MG63 (cell line): Measurements from ENCODE around the gene SLC6A2. TPM values are rescaled to one million over a fixed set of nuclear protein-coding genes. Genes with fewer than 3 reads are reported as not detected.
A peak's percentile ranks its signal among the peaks of the same experiment; 100 is the strongest.

ENCODE experiments used
- DNase-seq: peaks from one replicate; pipeline ENCODE4 v3.0.0-alpha.2; 2020
- H3K27me3 ChIP-seq: fragments of 250-450 bp; sonication (Bioruptor Pico); 2 replicates; pipeline ENCODE4 v1.5.1; 2020; ENCODE audit warnings: mild to moderate bottlenecking, moderate library complexity
- H3K36me3 ChIP-seq: fragments of 250-450 bp; sonication (Bioruptor Pico); 2 replicates; pipeline ENCODE4 v1.5.1; 2020; ENCODE audit warnings: mild to moderate bottlenecking, moderate library complexity
- H3K4me3 ChIP-seq: fragments of 250-450 bp; sonication (Bioruptor Pico); 2 replicates; pipeline ENCODE4 v1.5.1; 2020; ENCODE audit warnings: mild to moderate bottlenecking, moderate library complexity
- H3K9me3 ChIP-seq: fragments of 250-450 bp; sonication (Bioruptor Pico); 2 replicates; pipeline ENCODE4 v1.5.1; 2020; ENCODE audit warnings: mild to moderate bottlenecking, moderate library complexity
- total RNA-seq: library from RNA; depleted of rRNA; stranded (reverse); fragments of >200 nt; shearing (Covaris generic); gene quantifications from 2 replicates; pipeline ENCODE4 v1.2.3, GENCODE V29; 2014; ENCODE audit warnings: low replicate concordance

SLC6A2 gene
- total RNA-seq, 1 experiment from 2014 or later: not detected

DNA sequence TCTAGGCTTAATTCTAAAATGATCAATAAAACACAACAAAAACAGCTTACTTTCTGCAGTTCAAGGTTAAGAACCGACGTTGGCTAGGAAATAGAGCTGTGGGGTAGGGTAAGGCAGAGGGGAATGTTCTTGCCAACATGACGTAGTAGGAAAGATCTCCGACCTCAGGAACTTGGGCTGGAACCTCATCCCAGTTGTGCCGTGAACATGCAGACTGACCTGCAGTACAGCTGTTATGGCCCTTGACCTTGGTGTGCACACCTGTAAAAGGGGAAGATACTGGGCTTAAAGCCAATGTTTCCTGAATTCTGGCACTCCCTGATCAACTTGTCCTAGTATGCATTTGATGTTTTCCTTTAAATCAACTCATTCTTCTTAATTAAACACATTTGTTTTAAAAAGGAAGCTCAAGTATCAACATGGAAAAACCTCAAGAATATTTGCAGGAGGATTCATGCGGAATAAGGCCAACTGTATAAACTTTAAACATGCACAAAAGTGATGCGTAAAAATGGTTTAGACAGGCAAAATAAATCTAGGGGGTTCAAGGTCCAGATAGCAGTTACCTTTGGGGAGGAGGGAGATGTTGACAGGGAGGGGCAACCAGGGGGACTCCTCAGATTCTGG is 14.2 kb upstream of the SLC6A2 start:
- DNase-seq: peak; percentile 46
- peaks cover 2% of the 10 kb centered on the region; the same call in 1 of the 2 replicates for H3K27me3 ChIP-seq
- no peaks in the 10 kb centered on the region for H3K9me3 ChIP-seq
- no peaks in the 10 kb centered on the region for H3K36me3 ChIP-seq
- no peak overlapping the region for H3K4me3 ChIP-seq

- Histone ChIP-seq H3K9me3 (no peaks in the 10 kb centered on the region), H3K36me3 (no peaks in the 10 kb centered on the region), H3K27me3 (peaks cover 8% of the 10 kb centered on the region; the same call in 1 of the 2 replicates), H3K4me3 (no peak overlapping the region)
- no peak for DNase-seq
Measured at GRCh38 chr16:55642611-55643010, 13.2 kb upstream of the SLC6A2 start.

DNA sequence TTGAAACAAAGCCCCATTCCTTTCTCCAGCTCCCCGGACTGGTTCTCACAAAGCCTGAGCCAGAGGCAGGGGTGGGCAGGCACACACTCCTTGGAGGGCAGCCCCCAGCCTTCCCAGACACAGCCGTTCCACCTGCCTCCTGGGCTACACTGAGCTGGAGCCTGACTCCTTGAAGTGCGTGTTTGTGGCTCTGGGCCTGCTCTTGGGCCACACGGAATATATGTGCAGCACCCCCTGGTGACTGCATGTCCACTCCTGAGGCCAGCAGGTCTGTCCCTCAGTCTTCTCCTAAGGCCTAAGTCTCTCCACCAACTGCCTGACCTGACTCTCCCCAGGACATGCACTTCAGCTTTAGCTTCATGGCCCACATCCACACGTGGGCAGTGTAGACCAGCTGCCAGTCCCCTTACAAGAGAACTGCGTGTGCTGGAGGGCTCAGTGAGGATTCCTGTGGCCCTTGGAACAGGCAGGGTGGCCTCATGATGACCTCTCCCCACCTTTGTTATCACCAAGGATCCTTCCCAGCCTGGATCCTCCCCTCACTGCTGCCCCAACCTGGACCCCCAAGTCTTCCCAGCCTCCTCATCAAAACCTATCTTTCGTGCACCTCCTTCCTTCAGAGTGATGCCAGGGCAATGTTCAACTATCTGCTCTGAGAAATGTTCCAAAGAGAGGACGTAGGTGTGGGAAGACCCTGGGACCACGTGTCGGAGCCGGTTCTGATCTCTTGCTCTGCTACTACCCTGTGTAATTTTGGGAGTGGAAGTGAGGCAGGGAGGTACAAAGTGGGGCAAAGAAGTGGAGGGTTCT is 12.4 kb upstream of the SLC6A2 start:
- Histone ChIP-seq H3K36me3 (no peaks in the 10 kb centered on the region), H3K9me3 (no peaks in the 10 kb centered on the region; the same call in 1 of the 2 replicates), H3K27me3 (peaks cover 12% of the 10 kb centered on the region), H3K4me3 (no peak overlapping the region)
- DNase-seq: no peak

DNA sequence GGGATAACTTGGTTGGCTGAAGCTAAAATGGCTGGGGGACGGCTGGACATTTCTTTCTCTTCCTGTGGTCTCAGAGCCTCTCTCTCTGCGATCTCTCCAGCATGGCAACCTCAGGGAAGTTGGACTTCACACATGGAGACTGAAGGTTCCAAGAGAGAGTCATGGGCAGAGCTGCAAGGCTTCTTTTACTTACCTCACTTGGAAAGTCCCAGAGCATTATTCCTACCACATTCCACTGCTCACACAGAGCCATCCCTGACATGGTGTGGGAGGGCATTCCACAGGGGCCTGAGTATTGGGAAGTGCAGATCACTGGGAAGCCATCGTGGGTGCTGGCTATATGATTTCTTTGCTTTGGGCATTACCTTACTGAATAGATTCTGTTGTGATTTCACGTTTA is 9.8 kb upstream of the SLC6A2 start:
- Histone ChIP-seq H3K4me3 (no peak overlapping the region), H3K27me3 (peaks cover 35% of the 10 kb centered on the region), H3K36me3 (no peaks in the 10 kb centered on the region), H3K9me3 (no peaks in the 10 kb centered on the region; the same call in 1 of the 2 replicates)
- no peak for DNase-seq

GRCh38 chr16:55647343-55647742 is 8.4 kb upstream of the SLC6A2 start:
- Histone ChIP-seq H3K27me3 (peaks cover 45% of the 10 kb centered on the region), H3K36me3 (no peaks in the 10 kb centered on the region), H3K9me3 (no peaks in the 10 kb centered on the region; the same call in 1 of the 2 replicates), H3K4me3 (no peak overlapping the region)
- no peak for DNase-seq

DNA sequence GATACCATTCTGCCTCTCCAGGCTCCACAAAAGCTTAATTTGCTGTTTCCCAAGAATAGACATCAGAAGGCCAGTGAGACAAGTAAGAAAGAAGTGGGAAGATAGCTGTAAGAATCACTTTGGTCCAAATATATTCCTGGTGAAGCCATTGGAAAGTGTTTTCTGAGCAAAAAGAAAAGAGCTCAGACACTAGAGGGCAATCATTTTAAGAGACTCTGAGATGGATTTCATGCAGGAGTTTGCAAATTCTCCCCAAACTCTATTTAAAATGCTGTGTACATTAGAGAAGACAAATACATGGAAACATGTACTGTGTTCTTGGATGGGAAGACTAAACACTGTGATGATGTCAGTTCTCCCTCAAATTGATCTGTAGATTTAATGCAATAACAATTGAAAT is 8.0 kb upstream of the SLC6A2 start:
- no peak for DNase-seq
- Histone ChIP-seq H3K27me3 (peaks cover 49% of the 10 kb centered on the region), H3K9me3 (no peaks in the 10 kb centered on the region; the same call in 1 of the 2 replicates), H3K4me3 (no peak overlapping the region), H3K36me3 (no peaks in the 10 kb centered on the region)

- no peaks in the 10 kb centered on the region; the same call in 1 of the 2 replicates for H3K9me3 ChIP-seq
- peaks cover 86% of the 10 kb centered on the region for H3K27me3 ChIP-seq
- H3K36me3 ChIP-seq: no peaks in the 10 kb centered on the region
- no peak for DNase-seq
- no peak overlapping the region for H3K4me3 ChIP-seq
Measured at GRCh38 chr16:55651841-55652824, 3.7 kb upstream of the SLC6A2 start.

DNA sequence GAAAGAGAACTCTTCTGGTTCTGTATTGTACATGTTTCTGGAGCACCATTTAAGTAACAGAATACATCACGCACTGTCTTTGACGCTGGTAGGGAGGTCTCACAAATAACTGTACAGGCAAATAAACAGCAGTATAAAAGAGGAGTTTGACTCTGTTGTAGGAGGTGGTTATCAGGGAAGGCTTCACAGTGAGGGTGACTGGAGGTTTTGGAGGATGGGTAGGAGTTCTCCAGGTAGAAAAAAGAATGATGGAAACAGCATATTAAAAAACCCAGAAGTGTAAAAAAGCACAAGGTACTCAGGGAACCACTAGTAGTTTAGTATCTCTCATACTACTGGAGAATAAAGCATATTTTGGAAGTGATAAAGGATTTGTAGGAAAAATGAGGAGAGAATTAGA is 2.7 kb upstream of the SLC6A2 start:
- Histone ChIP-seq H3K27me3 (peaks cover 94% of the 10 kb centered on the region), H3K4me3 (no peak overlapping the region), H3K9me3 (no peaks in the 10 kb centered on the region; the same call in 1 of the 2 replicates), H3K36me3 (no peaks in the 10 kb centered on the region)
- DNase-seq: no peak

DNA sequence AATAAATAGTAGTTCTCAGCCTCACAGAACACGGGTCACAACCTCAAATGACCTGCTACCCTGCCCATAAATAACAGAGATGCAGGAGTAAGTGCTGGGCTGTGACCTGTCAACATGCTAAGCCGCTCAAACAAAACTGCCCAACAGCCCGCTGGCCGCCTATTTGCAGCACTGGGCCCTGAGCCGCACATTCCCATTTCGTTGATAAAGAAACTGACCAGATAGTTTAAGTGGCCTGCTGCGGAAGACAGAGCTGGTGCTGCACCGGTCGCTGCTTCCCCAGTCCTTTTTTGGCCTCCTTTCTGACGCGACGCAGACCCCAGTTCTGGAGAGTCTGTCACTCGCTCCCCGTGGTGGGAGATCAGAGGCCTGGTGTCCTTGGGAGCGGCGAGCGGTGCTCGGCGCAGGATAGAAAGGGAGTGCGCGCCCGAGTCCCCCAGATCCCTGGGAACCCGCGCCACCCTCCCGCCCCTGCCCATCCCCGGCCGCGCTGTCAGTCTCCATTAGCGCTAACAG is 349 bp upstream of the SLC6A2 start:
- no peak for DNase-seq
- Histone ChIP-seq H3K9me3 (no peaks in the 10 kb centered on the region), H3K27me3 (peaks cover 83% of the 10 kb centered on the region), H3K4me3 (no peak overlapping the region), H3K36me3 (no peaks in the 10 kb centered on the region)

- no peaks in the 10 kb centered on the region for H3K36me3 ChIP-seq
Measured at GRCh38 chr16:55656691-55657092, 904 bp downstream of the SLC6A2 start.

GRCh38 chr16:55657616-55658015 is 1.8 kb downstream of the SLC6A2 start:
- no peaks in the 10 kb centered on the region for H3K36me3 ChIP-seq
- DNase-seq: no peak
- no peak overlapping the region for H3K4me3 ChIP-seq
- H3K9me3 ChIP-seq: no peaks in the 10 kb centered on the region
- peaks cover 65% of the 10 kb centered on the region for H3K27me3 ChIP-seq

More at GRCh38 chr16:55656691-55657092, 904 bp downstream of the SLC6A2 start:
- no peak overlapping the region for H3K4me3 ChIP-seq
- no peak for DNase-seq
- H3K27me3 ChIP-seq: peaks cover 73% of the 10 kb centered on the region
- no peaks in the 10 kb centered on the region for H3K9me3 ChIP-seq

- Histone ChIP-seq H3K27me3 (peaks cover 51% of the 10 kb centered on the region), H3K9me3 (no peaks in the 10 kb centered on the region), H3K36me3 (no peaks in the 10 kb centered on the region), H3K4me3 (no peak overlapping the region)
- DNase-seq: no peak
Measured at GRCh38 chr16:55658898-55659420, 3.2 kb downstream of the SLC6A2 start.

DNA sequence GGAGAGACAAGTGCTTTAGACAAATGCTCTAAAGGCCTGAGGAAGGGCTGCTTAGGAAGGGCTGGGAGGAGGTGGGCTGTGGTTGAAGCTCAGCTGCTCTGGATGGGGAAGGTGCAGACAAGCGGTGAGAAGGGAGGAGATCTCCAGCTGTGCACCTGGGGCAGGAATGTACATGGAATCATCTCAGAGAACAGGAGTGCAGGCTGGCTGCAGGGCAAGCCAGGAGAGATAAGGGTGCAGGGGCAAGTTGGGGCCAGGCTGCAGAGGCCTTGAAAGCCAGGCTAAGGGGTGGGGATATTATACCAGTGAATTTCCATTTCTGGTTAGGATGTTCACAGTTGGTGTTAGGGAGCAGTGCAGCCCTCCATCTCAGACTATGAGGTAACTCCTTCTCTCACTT is 4.2 kb downstream of the SLC6A2 start:
- Histone ChIP-seq H3K27me3 (peaks cover 41% of the 10 kb centered on the region), H3K9me3 (no peaks in the 10 kb centered on the region), H3K36me3 (no peaks in the 10 kb centered on the region), H3K4me3 (no peak overlapping the region)
- no peak for DNase-seq

- Histone ChIP-seq H3K4me3 (no peak overlapping the region), H3K9me3 (no peaks in the 10 kb centered on the region), H3K36me3 (no peaks in the 10 kb centered on the region)
Measured at GRCh38 chr16:55660828-55661227, 5.0 kb downstream of the SLC6A2 start.

DNA sequence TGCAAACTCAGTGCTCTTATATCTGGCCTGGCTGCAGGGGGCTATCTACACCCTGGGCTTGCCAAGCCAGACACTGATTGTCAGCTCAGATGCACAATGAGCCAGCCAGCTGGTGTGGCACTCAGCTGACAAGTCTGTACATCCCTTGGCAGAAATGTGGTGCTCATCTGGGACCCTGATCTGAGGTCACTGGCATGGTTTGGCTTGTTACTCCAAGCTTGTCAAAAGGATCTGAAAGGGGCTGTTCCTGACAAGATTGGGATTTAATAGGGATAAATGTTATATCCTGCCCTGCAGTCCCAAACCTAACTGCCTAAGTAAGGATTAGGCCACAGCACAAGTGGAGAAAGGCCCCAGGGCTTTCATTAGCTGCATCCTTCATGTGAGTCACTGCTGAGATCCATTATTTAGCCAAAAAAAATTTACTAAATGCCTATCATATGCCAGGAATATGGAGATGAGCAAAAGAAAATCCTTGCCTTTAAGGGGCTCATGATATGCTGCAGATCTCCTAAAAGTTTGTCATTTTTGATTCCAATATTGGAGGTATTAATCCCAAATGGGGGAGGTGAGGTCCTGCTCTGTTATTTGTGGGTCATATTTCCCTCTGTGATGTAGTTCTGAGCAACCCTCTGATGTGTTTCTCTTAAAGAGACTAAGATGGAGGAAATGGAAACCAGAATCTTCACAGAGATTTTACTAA is 6.3 kb downstream of the SLC6A2 start:
- Histone ChIP-seq H3K9me3 (no peaks in the 10 kb centered on the region), H3K36me3 (no peaks in the 10 kb centered on the region), H3K27me3 (peaks cover 22% of the 10 kb centered on the region), H3K4me3 (no peak overlapping the region)
- DNase-seq: peak; percentile 71

More at GRCh38 chr16:55660828-55661227, 5.0 kb downstream of the SLC6A2 start:
- no peak for DNase-seq
- peaks cover 33% of the 10 kb centered on the region for H3K27me3 ChIP-seq

- H3K36me3 ChIP-seq: no peaks in the 10 kb centered on the region
- no peak for DNase-seq
- peaks cover 17% of the 10 kb centered on the region for H3K27me3 ChIP-seq
- no peaks in the 10 kb centered on the region for H3K9me3 ChIP-seq
- H3K4me3 ChIP-seq: no peak overlapping the region
Measured at GRCh38 chr16:55662644-55663031, 6.8 kb downstream of the SLC6A2 start.
